LNCAP (cell line): Measurements from ENCODE around the gene STAG2.

Experiments used
- TF ChIP-seq, protein P1 (sequence below): fragments of 450-650 bp; IDR thresholded peaks from 2 replicates; pipeline ENCODE4 v1.5.1; 2017; ENCODE audit warnings: mild to moderate bottlenecking

The STAG2 gene

DNA sequence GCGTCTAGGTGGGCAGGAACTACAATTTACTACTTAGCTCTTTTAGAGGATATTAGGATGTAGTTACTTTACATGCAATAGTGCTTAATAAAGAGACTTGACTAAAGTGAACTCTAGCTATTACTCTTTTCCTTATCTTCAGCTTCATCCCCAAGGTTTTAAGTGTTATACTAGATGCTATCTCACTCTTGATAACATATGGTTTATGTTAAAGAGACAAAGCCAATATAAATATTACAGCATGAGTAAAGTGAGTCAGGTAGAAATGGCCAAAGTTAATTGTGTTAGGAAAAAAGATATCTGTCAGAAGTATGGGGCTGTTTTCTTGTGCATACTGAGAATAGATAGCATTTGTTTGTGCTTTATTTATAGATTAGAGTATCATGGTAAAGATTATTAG lies 80.5 kb downstream of the STAG2 start:
- TF ChIP-seq, protein P1, sequence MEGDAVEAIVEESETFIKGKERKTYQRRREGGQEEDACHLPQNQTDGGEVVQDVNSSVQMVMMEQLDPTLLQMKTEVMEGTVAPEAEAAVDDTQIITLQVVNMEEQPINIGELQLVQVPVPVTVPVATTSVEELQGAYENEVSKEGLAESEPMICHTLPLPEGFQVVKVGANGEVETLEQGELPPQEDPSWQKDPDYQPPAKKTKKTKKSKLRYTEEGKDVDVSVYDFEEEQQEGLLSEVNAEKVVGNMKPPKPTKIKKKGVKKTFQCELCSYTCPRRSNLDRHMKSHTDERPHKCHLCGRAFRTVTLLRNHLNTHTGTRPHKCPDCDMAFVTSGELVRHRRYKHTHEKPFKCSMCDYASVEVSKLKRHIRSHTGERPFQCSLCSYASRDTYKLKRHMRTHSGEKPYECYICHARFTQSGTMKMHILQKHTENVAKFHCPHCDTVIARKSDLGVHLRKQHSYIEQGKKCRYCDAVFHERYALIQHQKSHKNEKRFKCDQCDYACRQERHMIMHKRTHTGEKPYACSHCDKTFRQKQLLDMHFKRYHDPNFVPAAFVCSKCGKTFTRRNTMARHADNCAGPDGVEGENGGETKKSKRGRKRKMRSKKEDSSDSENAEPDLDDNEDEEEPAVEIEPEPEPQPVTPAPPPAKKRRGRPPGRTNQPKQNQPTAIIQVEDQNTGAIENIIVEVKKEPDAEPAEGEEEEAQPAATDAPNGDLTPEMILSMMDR: no peak

DNA sequence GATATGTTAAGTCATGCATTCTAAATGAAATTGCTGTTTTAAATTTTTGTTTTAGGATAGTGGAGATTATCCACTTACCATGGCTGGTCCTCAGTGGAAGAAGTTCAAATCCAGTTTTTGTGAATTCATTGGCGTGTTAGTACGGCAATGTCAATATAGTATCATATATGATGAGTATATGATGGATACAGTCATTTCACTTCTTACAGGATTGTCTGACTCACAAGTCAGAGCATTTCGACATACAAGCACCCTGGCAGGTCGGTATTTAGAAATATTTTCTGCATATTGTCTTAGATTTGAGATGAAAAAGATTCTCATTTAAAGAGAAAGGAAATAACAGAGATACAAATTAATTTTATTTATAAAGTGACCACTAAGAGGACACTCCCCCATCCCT lies 83.6 kb downstream of the STAG2 start:
- TF ChIP-seq, protein P1: no peak

DNA sequence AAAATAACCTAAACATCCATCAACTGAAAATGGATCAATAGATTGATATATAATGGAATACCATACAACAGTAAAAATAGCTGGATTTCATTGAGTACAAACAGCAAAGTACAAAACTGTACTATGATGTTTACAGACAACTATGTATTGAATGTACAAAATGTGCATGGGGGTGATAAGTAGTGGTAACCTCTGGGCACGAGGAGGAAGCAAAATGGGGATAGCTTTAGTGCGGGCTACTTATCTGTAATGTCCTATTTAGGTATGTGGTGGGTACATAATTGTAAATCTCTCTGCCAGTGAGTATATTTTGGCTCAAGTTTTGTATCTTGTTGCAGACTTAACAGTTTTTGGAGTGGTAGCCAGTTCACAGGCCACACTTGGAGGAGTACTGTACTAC lies 123.6 kb downstream of the STAG2 start:
- TF ChIP-seq, protein P1: no peak

DNA sequence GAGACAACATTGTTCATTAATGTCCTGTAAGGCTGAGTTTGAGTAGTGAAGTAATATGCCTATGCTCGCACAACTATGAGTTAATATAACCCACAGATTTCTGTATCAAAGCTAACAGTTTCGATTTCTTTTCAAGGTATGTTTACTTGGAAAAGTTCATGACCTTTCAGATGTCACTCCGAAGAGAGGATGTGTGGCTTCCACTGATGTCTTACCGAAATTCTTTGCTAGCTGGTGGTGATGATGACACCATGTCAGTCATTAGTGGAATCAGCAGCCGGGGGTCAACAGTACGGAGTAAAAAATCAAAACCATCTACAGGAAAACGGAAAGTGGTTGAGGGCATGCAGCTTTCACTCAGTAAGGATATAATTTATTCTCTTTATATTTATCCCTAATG lies 124.9 kb downstream of the STAG2 start:
- TF ChIP-seq, protein P1: no peak

DNA sequence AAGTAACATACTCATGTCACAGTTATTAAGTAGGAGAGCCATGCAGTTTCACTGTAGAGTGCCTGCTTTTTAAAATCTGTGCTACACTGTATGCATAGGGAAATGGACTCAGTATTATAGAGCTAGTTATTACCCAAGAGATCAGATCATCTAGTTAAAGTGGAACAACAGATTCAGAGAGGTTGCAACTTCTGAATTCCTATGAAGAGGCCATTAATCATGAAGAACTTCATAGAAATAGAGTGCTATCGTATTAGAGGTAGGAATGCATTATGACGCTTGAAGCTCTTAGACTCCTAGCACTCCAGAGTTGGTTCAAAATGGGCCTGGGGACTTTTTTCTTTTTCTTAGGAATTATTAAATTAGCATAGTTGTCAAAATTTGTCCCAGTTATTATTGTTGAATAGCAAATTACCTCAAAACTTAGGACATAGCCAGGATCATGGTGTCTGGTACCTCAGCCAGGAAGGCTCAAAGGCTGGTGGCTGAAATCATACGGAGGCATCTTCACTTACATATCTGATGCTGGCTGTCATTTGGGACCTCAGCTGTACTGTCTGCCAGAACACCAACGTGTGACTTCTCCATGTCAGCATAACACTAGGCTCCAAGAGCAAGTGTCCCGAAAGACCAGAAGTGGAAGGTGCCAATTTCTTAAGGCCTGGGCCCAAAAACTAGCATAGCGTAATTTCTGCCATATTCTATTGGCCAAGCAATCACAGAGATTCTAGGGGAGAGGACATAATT lies 125.7 kb downstream of the STAG2 start:
- TF ChIP-seq, protein P1: no peak

DNA sequence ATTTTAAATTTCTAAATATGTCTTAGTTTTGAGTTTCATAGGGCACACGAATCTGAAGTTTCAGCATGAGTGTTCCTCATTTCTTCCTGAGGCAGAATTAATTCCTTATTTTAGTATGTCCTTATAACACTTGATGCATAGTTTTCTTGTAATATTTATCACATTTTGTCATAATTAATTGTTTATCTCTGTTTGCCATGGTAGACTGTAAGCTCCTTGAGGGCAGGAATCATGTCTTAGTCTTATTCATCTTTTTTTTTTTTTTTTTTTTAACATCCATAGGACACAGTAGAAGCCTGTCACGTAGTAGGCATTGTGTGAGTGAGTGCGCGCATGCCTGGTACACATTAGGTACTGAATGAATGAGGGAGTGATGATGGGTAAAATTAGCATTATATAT lies 131.7 kb downstream of the STAG2 start:
- TF ChIP-seq, protein P1: no peak

DNA sequence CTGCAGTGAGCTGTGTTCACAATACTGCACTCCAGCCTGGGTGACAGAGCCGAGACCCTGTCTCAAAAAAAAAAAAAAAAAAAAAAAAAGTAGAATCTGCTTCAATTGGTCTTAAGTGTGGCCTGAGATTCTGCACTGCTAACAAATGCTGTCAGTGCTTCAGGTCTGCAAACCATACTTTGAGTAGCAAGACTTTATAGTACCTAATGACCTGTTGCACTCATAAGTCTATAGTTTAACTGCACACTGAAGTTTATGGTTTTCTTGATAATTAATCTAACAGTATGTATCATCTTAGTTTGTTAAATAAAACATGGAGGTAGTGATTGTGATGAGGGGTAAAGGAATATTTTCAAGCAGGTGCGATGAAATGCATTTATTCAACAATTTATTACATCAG lies 135.6 kb downstream of the STAG2 start:
- TF ChIP-seq, protein P1: no peak

DNA sequence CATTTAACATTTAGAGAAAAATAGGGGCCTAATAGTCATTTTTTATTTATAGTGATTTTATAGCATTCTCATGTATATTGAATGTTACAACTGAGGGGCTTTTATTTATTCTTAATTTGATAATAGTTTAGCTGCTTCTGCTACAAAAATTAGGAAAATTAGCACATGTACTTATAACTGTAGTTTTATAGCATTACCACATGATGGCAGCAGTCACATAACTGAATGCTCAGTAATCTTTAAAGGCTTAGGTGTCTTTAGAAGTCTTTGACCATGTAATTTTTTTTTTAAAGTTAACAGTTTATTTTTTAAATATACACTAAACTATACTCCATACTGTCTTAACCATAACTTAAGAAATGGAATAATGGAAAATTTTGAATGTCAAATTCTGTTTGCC lies 136.6 kb downstream of the STAG2 start:
- TF ChIP-seq, protein P1: peak; percentile 47; the same call in 1 of the 2 replicates
